HCEC 1CT (cell line): ENCODE measurements around the gene IZUMO1.
"Not testable (repeated sequence)": the region's sequence is repeated elsewhere in the genome, so short reads cannot be mapped to it uniquely, and the experiment has no call there.

Source experiments
- DNase-seq: peaks from one replicate; pipeline ENCODE4 v3.0.0-alpha.2; 2017

The IZUMO1 gene

GRCh38 chr19:48735031-48735615 lies 11.6 kb downstream of the IZUMO1 start:
- DNase-seq, result no peak

GRCh38 chr19:48734625-48735024 lies 12.1 kb downstream of the IZUMO1 start:
- DNase-seq, result no peak

GRCh38 chr19:48731452-48731851 lies 15.3 kb downstream of the IZUMO1 start:
- DNase-seq, result no peak

GRCh38 chr19:48728911-48729664 lies 17.6 kb downstream of the IZUMO1 start:
- no peak for DNase-seq

- DNase-seq, result no peak
These were observed 20.2 kb downstream of the IZUMO1 start for GRCh38 chr19:48726556-48726955.

GRCh38 chr19:48724796-48725753 lies 21.6 kb downstream of the IZUMO1 start:
- peak; percentile 88 for DNase-seq

GRCh38 chr19:48722196-48722708 lies 24.5 kb downstream of the IZUMO1 start:
- DNase-seq, result no peak

GRCh38 chr19:48720613-48721296 lies 26.0 kb downstream of the IZUMO1 start:
- DNase-seq, result peak; percentile 99

GRCh38 chr19:48720251-48720612 lies 26.5 kb downstream of the IZUMO1 start:
- no peak for DNase-seq

GRCh38 chr19:48719263-48720171 lies 27.2 kb downstream of the IZUMO1 start, which contains the start of gene MAMSTR:
MAMSTR (minus strand) TSS chr19:48719725; CDS start chr19:48719031, 694 bp downstream.
- DNase-seq, result no peak

- no peak for DNase-seq
These were observed 27.9 kb downstream of the IZUMO1 start for GRCh38 chr19:48718711-48719231.

GRCh38 chr19:48718106-48718505 lies 28.6 kb downstream of the IZUMO1 start:
- DNase-seq, result not testable (repeated sequence)

GRCh38 chr19:48716562-48717291 lies 30.0 kb downstream of the IZUMO1 start:
- no peak for DNase-seq

- DNase-seq, result no peak
These were observed 31.0 kb downstream of the IZUMO1 start for GRCh38 chr19:48715681-48716171.

- DNase-seq, result no peak
These were observed 31.7 kb downstream of the IZUMO1 start for GRCh38 chr19:48714759-48715675.

GRCh38 chr19:48713864-48714755 lies 32.6 kb downstream of the IZUMO1 start:
- peak; percentile 99 for DNase-seq

- peak; percentile 22 for DNase-seq
These were observed 33.5 kb downstream of the IZUMO1 start for GRCh38 chr19:48713041-48713863.
